Measurements from ENCODE around the gene MRC2.

MRC2 gene

DNA sequence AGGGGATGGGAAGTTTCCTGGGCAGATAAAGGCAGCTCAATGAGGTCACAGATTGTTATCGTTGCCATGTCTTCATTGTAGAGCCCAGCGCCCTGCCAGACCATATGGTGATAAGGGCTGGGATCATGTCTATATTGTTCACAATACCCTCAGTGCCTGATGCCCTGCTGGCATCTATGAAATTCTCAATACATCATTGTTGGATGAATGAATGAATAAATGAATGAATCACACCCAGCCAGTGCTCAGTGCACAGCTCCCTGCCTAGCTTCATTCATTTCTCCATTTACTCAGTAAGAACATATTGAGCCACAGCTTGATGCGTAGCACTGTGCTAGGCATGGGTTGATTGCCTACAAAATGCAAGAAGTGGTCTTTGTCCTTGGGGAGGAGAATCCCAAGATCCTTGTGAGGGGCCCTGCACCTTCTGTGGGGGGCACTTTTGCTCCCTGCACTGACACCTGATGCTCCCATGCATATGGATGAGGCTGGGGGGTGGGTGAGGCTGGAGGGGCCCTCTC lies 29.7 kb downstream of the MRC2 start:
- Histone ChIP-seq H3K27me3 (ENCODE audit: low read length) (no peaks in the 10 kb centered on the region), H3K27ac (ENCODE audit: low read depth, low read length) (no peak overlapping the region), H3K9ac (ENCODE audit: low read length) (no peak overlapping the region), H3K79me2 (ENCODE audit: insufficient read depth, low read length) (no peaks in the 10 kb centered on the region), H3F3A (ENCODE audit: insufficient read depth) (no peaks in the 10 kb centered on the region), H3K9me3 (ENCODE audit: insufficient read depth, low read length) (no peaks in the 10 kb centered on the region), H3K36me3 (ENCODE audit: low read length) (no peaks in the 10 kb centered on the region), H3K9me2 (replicated peaks; ENCODE audit: insufficient read depth, low read length) (no peaks in the 10 kb centered on the region), H3K4me3 (ENCODE audit: insufficient read depth, low read length, poor library complexity, severe bottlenecking) (no peak overlapping the region), H3K4me2 (ENCODE audit: low read depth, low read length, poor library complexity, severe bottlenecking) (no peak overlapping the region), H4K20me1 (ENCODE audit: low read depth, low read length) (no peaks in the 10 kb centered on the region), H2AFZ (ENCODE audit: low read depth, low read length, severe bottlenecking) (no peak overlapping the region)
- TF ChIP-seq, protein P1, sequence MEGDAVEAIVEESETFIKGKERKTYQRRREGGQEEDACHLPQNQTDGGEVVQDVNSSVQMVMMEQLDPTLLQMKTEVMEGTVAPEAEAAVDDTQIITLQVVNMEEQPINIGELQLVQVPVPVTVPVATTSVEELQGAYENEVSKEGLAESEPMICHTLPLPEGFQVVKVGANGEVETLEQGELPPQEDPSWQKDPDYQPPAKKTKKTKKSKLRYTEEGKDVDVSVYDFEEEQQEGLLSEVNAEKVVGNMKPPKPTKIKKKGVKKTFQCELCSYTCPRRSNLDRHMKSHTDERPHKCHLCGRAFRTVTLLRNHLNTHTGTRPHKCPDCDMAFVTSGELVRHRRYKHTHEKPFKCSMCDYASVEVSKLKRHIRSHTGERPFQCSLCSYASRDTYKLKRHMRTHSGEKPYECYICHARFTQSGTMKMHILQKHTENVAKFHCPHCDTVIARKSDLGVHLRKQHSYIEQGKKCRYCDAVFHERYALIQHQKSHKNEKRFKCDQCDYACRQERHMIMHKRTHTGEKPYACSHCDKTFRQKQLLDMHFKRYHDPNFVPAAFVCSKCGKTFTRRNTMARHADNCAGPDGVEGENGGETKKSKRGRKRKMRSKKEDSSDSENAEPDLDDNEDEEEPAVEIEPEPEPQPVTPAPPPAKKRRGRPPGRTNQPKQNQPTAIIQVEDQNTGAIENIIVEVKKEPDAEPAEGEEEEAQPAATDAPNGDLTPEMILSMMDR (IDR thresholded peaks at IDR 0.05; ENCODE audit: insufficient read depth, low read length, poor library complexity, severe bottlenecking) = no peak
- TF ChIP-seq EZH2phosphoT487 (conservative IDR thresholded peaks at IDR 0.05; ENCODE audit: low read length) = no peak

DNA sequence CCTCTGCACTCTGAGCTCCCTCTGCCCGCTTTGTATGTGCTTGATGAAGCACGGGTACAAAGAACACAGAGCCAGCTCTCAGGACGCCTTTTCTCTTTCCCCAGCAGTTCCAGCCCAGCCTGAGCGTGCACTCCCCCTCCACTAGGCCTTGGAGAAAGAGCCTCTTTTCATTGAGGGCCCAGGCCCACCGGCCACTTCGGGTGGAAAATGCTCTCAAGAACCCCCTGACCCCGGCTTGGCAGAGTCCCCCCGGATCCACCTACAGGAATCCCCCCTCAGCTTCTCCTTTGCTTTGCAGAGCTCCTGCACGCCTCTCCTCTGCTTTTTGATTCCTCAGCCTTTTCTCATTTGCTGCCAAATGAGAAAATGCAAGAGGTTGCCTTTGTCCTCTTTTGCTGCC lies 30.2 kb downstream of the MRC2 start:
- no peak overlapping the region for H3K4me3 ChIP-seq (ENCODE audit: insufficient read depth, low read length, poor library complexity, severe bottlenecking)
- H3K9me3 ChIP-seq (ENCODE audit: insufficient read depth, low read length) = no peaks in the 10 kb centered on the region
- no peak overlapping the region for H3K27ac ChIP-seq (ENCODE audit: low read depth, low read length)
- no peaks in the 10 kb centered on the region for H3K9me2 ChIP-seq (replicated peaks; ENCODE audit: insufficient read depth, low read length)
- no peaks in the 10 kb centered on the region for H3K36me3 ChIP-seq (ENCODE audit: low read length)
- H3K9ac ChIP-seq (ENCODE audit: low read length) = no peak overlapping the region
- H3F3A ChIP-seq (ENCODE audit: insufficient read depth) = no peaks in the 10 kb centered on the region
- no peak overlapping the region for H2AFZ ChIP-seq (ENCODE audit: low read depth, low read length, severe bottlenecking)
- no peaks in the 10 kb centered on the region for H3K27me3 ChIP-seq (ENCODE audit: low read length)
- no peak for TF ChIP-seq EZH2phosphoT487 (conservative IDR thresholded peaks at IDR 0.05; ENCODE audit: low read length)
- TF ChIP-seq, protein P1 (IDR thresholded peaks at IDR 0.05; ENCODE audit: insufficient read depth, low read length, poor library complexity, severe bottlenecking) = no peak
- H3K79me2 ChIP-seq (ENCODE audit: insufficient read depth, low read length) = no peaks in the 10 kb centered on the region
- H4K20me1 ChIP-seq (ENCODE audit: low read depth, low read length) = no peaks in the 10 kb centered on the region
- H3K4me2 ChIP-seq (ENCODE audit: low read depth, low read length, poor library complexity, severe bottlenecking) = no peak overlapping the region

DNA sequence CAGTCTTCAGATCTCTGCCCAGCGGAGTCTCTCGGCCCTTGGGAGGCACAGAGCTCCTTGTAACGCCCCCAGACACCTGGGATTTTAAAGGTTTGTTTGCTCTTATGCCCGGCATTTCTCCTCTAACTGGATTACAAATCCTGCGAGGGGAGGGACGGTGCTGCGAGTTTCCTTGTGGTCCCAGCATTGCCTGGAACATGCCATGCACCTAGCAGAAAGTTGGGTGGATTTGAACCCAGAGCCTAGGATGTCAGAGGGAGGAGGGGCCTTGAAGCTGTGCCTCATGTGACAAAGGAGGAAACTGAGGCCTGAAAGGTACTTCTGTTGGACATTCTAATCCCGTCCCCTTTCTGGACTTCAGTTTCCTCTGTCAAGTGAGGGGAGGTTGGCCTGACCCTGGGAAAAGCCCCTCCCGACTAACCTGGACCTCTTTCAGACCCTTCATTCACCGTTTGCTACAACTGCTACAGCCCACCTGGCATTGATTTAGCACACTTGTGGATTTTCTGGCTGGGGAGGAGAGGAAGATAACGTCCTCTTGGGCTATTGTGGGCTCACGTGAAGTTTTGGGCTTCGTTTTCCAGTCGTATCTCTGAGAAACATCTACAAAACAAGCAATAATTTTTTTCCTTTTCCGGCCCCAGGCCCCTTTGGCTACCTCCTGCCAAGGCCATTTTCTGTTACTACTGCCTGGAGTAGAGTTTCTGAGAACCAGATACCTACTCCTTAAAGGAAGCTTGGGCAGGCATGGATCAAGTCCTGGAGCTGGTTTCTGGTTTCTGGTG lies 30.9 kb downstream of the MRC2 start:
- no peaks in the 10 kb centered on the region for H3K36me3 ChIP-seq (ENCODE audit: low read length)
- H3K27me3 ChIP-seq (ENCODE audit: low read length) = no peaks in the 10 kb centered on the region
- H3K79me2 ChIP-seq (ENCODE audit: insufficient read depth, low read length) = no peaks in the 10 kb centered on the region
- no peak overlapping the region for H3K4me2 ChIP-seq (ENCODE audit: low read depth, low read length, poor library complexity, severe bottlenecking)
- H3K9me3 ChIP-seq (ENCODE audit: insufficient read depth, low read length) = no peaks in the 10 kb centered on the region
- H4K20me1 ChIP-seq (ENCODE audit: low read depth, low read length) = no peaks in the 10 kb centered on the region
- H3K9me2 ChIP-seq (replicated peaks; ENCODE audit: insufficient read depth, low read length) = no peaks in the 10 kb centered on the region
- H3K27ac ChIP-seq (ENCODE audit: low read depth, low read length) = no peak overlapping the region
- H3K4me3 ChIP-seq (ENCODE audit: insufficient read depth, low read length, poor library complexity, severe bottlenecking) = no peak overlapping the region
- H2AFZ ChIP-seq (ENCODE audit: low read depth, low read length, severe bottlenecking) = no peak overlapping the region
- H3F3A ChIP-seq (ENCODE audit: insufficient read depth) = no peaks in the 10 kb centered on the region
- TF ChIP-seq, protein P1 (IDR thresholded peaks at IDR 0.05; ENCODE audit: insufficient read depth, low read length, poor library complexity, severe bottlenecking) = no peak
- TF ChIP-seq EZH2phosphoT487 (conservative IDR thresholded peaks at IDR 0.05; ENCODE audit: low read length) = no peak
- no peak overlapping the region for H3K9ac ChIP-seq (ENCODE audit: low read length)
